ENCODE measurements around the gene RGSL1. TPM values are rescaled to one million over a fixed set of nuclear protein-coding genes. Genes with fewer than 3 reads are reported as not detected.

RGSL1 gene
- polyA plus RNA-seq, 1 experiment, result not detected

- no peak overlapping the region for H3K4me3 ChIP-seq (ENCODE audit: low read depth, low read length)
- CTCF ChIA-PET, result no interaction called here
- TF ChIP-seq CTCF (IDR thresholded peaks at IDR 0.05; ENCODE audit: insufficient read depth, low read depth, low read length), result no peak
- H3K36me3 ChIP-seq (ENCODE audit: control insufficient read depth, insufficient read depth, low read length), result no peaks in the 10 kb centered on the region
- POLR2A ChIA-PET, result no interaction called here
- H3K27me3 ChIP-seq (ENCODE audit: control insufficient read depth, insufficient read depth, low read length), result no peaks in the 10 kb centered on the region
- DNase-seq (ENCODE audit: low read depth), result no peak
Measured at GRCh38 chr1:182431278-182431677, 18.7 kb upstream of the RGSL1 start.

DNA sequence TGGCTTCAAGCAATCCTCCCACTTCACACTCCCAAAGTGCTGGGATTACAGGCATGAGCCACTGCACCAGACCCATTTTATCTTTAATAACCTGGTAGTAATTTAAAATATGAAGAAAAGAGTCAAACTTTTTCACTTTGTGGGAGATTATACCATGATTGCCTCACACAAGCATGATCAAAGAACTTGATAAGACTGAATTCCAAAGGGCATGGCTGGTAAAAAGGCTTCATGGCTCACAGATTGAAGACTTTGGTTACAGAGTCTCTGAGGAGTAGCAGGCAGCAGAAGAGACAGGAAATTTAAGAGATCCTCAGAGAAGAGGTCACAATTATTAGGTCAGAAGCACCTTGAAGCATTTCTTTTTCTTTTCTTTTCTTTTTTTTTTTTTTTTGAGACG lies 16.4 kb upstream of the RGSL1 start:
- DNase-seq (ENCODE audit: low read depth), result no peak
- ChIA-PET POLR2A (no interaction called here), CTCF (no interaction called here)
- no peaks in the 10 kb centered on the region for H3K36me3 ChIP-seq (ENCODE audit: control insufficient read depth, insufficient read depth, low read length)
- TF ChIP-seq CTCF (IDR thresholded peaks at IDR 0.05; ENCODE audit: insufficient read depth, low read depth, low read length), result no peak
- H3K27me3 ChIP-seq (ENCODE audit: control insufficient read depth, insufficient read depth, low read length), result no peaks in the 10 kb centered on the region
- H3K4me3 ChIP-seq (ENCODE audit: low read depth, low read length), result no peak overlapping the region

DNA sequence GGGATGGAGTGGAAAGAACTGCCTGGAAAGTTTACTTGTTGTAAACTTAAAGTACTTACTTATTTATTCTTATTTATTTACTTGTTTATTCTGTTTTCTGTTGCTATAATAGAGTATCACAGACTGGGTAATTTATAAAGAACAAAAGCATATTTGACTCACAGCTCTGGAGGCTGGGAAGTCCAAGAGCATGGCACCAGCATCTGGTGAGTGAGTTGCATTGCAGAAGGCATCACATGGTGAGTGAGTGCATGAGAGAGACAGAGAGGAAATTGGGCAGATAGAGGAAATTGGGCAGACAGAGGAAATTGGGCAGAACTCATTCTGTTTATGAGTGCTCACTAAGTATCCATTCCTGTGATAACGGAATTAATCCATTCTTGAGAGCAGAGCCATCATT lies 11.6 kb upstream of the RGSL1 start:
- DNase-seq (ENCODE audit: low read depth), result no peak
- TF ChIP-seq CTCF (IDR thresholded peaks at IDR 0.05; ENCODE audit: insufficient read depth, low read depth, low read length), result no peak
- ChIA-PET POLR2A (no interaction called here), CTCF (no interaction called here)
- Histone ChIP-seq H3K27me3 (ENCODE audit: control insufficient read depth, insufficient read depth, low read length) (no peaks in the 10 kb centered on the region), H3K36me3 (ENCODE audit: control insufficient read depth, insufficient read depth, low read length) (no peaks in the 10 kb centered on the region), H3K4me3 (ENCODE audit: low read depth, low read length) (no peak overlapping the region)

- POLR2A ChIA-PET, result no interaction called here
- TF ChIP-seq CTCF (IDR thresholded peaks at IDR 0.05; ENCODE audit: insufficient read depth, low read depth, low read length), result no peak
- no peak for DNase-seq (ENCODE audit: low read depth)
- Histone ChIP-seq H3K36me3 (ENCODE audit: control insufficient read depth, insufficient read depth, low read length) (no peaks in the 10 kb centered on the region), H3K27me3 (ENCODE audit: control insufficient read depth, insufficient read depth, low read length) (no peaks in the 10 kb centered on the region), H3K4me3 (ENCODE audit: low read depth, low read length) (no peak overlapping the region)
- CTCF ChIA-PET, result no interaction called here
Measured at GRCh38 chr1:182441719-182442118, 8.2 kb upstream of the RGSL1 start.

GRCh38 chr1:182442333-182442732 lies 7.6 kb upstream of the RGSL1 start:
- TF ChIP-seq CTCF (IDR thresholded peaks at IDR 0.05; ENCODE audit: insufficient read depth, low read depth, low read length), result no peak
- no peaks in the 10 kb centered on the region for H3K36me3 ChIP-seq (ENCODE audit: control insufficient read depth, insufficient read depth, low read length)
- ChIA-PET POLR2A (no interaction called here), CTCF (interaction anchor here (0.6 to 0.8 kb wide), 2 partner anchors 153 to 313 kb away, joined by 3 to 4 read pairs; no protein-coding TSS in a partner anchor)
- H3K4me3 ChIP-seq (ENCODE audit: low read depth, low read length), result no peak overlapping the region
- no peaks in the 10 kb centered on the region for H3K27me3 ChIP-seq (ENCODE audit: control insufficient read depth, insufficient read depth, low read length)
- DNase-seq (ENCODE audit: low read depth), result no peak

All from BJ (cell line).